Kidney (tissue), 14 donors: ENCODE measurements around the gene NGRN. TPM values are rescaled to one million over a fixed set of nuclear protein-coding genes. Genes with fewer than 3 reads are reported as not detected.
A peak's percentile ranks its signal among the peaks of the same experiment; 100 is the strongest.

Source experiments
- DNase-seq, 5 donors: peaks; one replicate each; pipeline ENCODE4 v3.0.0-alpha.2; 2013 to 2020
- FAIRE-seq: peaks from 2 replicates; lab custom pipeline; 2012; peaks lifted over from hg19 to GRCh38; lab: Jason Lieb, UNC
- H3K27ac ChIP-seq, 2 donors: one replicate each; pipeline ENCODE4 v1.7.0; 2013; ENCODE audit warnings: low read depth in 2 of 2, low read length in 2 of 2, inconsistent platforms in 1 of 2
- H3K27me3 ChIP-seq: one replicate; pipeline ENCODE4 v1.7.1; 2013; ENCODE audit warnings: low read length, inconsistent platforms; ENCODE audit not compliant: control insufficient read depth, insufficient read depth
- H3K36me3 ChIP-seq, 3 donors: one replicate each; pipeline versions ENCODE4 v1.7.0 to v1.7.1; 2013; ENCODE audit warnings: low read length in 3 of 3, control low read depth in 1 of 3, inconsistent platforms in 1 of 3; ENCODE audit not compliant: insufficient read depth in 3 of 3, control insufficient read depth in 2 of 3
- H3K4me1 ChIP-seq, 3 donors: one replicate each; pipeline versions ENCODE4 v1.7.0 to v1.7.1; 2013; ENCODE audit warnings: low read length in 3 of 3, inconsistent platforms in 1 of 3, low read depth in 1 of 3; ENCODE audit not compliant: control insufficient read depth in 2 of 3, insufficient read depth in 2 of 3
- H3K4me3 ChIP-seq, 3 donors: one replicate each; pipeline versions ENCODE4 v1.7.0 to v1.8.1; 2013; ENCODE audit warnings: low read length in 3 of 3, control low read depth in 1 of 3, inconsistent platforms in 1 of 3
- H3K9ac ChIP-seq, 3 donors: one replicate each; pipeline versions ENCODE4 v1.7.0 to v1.7.1; 2013; ENCODE audit warnings: low read length in 3 of 3, control low read depth in 1 of 3, inconsistent platforms in 1 of 3
- H3K9me3 ChIP-seq, 3 donors: one replicate each; pipeline versions ENCODE4 v1.7.0 to v1.7.1; 2013; ENCODE audit warnings: low read length in 3 of 3, control low read depth in 1 of 3, inconsistent platforms in 1 of 3; ENCODE audit not compliant: control insufficient read depth in 2 of 3, insufficient read depth in 1 of 3
- CTCF ChIP-seq: IDR thresholded peaks from 3 replicates; pipeline ENCODE4 v1.5.1; 2012; ENCODE audit warnings: mild to moderate bottlenecking, moderate library complexity, borderline replicate concordance; ENCODE audit not compliant: insufficient read depth; ENCODE audit errors: extremely low read depth
- intact Hi-C: fragments of 100-400 bp; cut with DNase I; formaldehyde crosslinking; loops from one replicate; pipeline ENCODE4 v1.11.1; 2022
- polyA plus RNA-seq: library from polyadenylated mRNA; stranded (reverse); fragments of 350-450 nt; fragmentation: Illumina TruSeq; extraction: RNeasy Lipid Tissue Mini Kit (QIAGEN cat#74804); gene quantifications from one replicate; pipeline ENCODE4 v1.2.3, GENCODE V29; 2014; ENCODE audit warnings: low read depth, low replicate concordance; ENCODE audit not compliant: insufficient read depth
- total RNA-seq: library from RNA; stranded (reverse); fragmentation: NEBNext Ultra II Directional; extraction: Animal tissue kit (Norgen Biotek cat#: 25700); gene quantifications from one replicate; pipeline ENCODE4 v1.2.1, GENCODE V29; 2021
- donor health status: control.
- donor health status: control.
- donor health status: control.
- donor health status: control.
- donor health status: control.
- donor health status: DM: yes; HTN: yes; CAD: no.
- donor health status: Normal renal cell carcinoma (clear cell type).

NGRN gene
- total and polyA plus RNA-seq, 2 donors from 2014 or later, result 81.9 to 93.8 TPM

GRCh38 chr15:90266485-90266884 lies 1.0 kb downstream of the NGRN start:
- TF ChIP-seq CTCF, result no peak
- Histone ChIP-seq H3K27ac (peak overlapping the region; percentile 94 to 98), H3K36me3 (peaks cover 2 to 13% (median 4%) of the 10 kb centered on the region in 3 donors), H3K27me3 (no peaks in the 10 kb centered on the region), H3K9me3 (no peaks in the 10 kb centered on the region), H3K4me3 (peak overlapping the region; percentile 97 to 98 (median 97)), H3K9ac (peak overlapping the region; percentile 68 to 99 (median 90)), H3K4me1 (peaks cover 0 to 22% (median 17%) of the 10 kb centered on the region in 3 donors)
- FAIRE-seq (no peak), DNase-seq (peak in 1 of 5 donors; percentile 37)
- intact Hi-C loops, result no loop called here

- Histone ChIP-seq H3K27me3 (no peaks in the 10 kb centered on the region), H3K27ac (no peak overlapping the region), H3K9ac (no peak overlapping the region), H3K36me3 (peaks cover 2 to 22% (median 9%) of the 10 kb centered on the region in 3 donors), H3K9me3 (no peaks in the 10 kb centered on the region), H3K4me3 (peak overlapping the region in 1 of 3 donors; percentile 18), H3K4me1 (peaks cover 0 to 22% (median 17%) of the 10 kb centered on the region in 3 donors)
- no peak for TF ChIP-seq CTCF
- DNase-seq, result no peak
- intact Hi-C loops, result no loop called here
- no peak for FAIRE-seq
Measured at GRCh38 chr15:90268415-90268814, 2.9 kb downstream of the NGRN start.

- H3K9me3 ChIP-seq, result no peaks in the 10 kb centered on the region
- H3K9ac ChIP-seq, result no peak overlapping the region
- no peak overlapping the region for H3K4me3 ChIP-seq
- H3K4me1 ChIP-seq, result peaks cover 0 to 15% (median 6%) of the 10 kb centered on the region in 3 donors
- H3K27ac ChIP-seq, result no peak overlapping the region
- H3K36me3 ChIP-seq, result peaks cover 2 to 25% (median 9%) of the 10 kb centered on the region in 3 donors
- DNase-seq (no peak), FAIRE-seq (no peak)
- no peak for TF ChIP-seq CTCF
- no peaks in the 10 kb centered on the region for H3K27me3 ChIP-seq
- intact Hi-C loops, result no loop called here
Measured at GRCh38 chr15:90270502-90271150, 5.2 kb downstream of the NGRN start.
